H9 (cell line): Measurements from ENCODE around the gene CDR2L. TPM values are rescaled to one million over a fixed set of nuclear protein-coding genes. Genes with fewer than 3 reads are reported as not detected.

Experiments used
- DNase-seq: peaks from one replicate; pipeline ENCODE4 v3.0.0-alpha.2; 2017
- H2AFZ ChIP-seq: one replicate; pipeline ENCODE4 v1.6.1; 2013; ENCODE audit warnings: mild to moderate bottlenecking, low read length, control low read depth, moderate library complexity
- H2AK5ac ChIP-seq: 2 replicates; pipeline ENCODE4 v1.6.1; 2013; ENCODE audit warnings: low read length, control low read depth, mixed read lengths; ENCODE audit not compliant: insufficient read length
- H2BK120ac ChIP-seq: one replicate; pipeline ENCODE4 v1.6.1; 2013; ENCODE audit warnings: low read depth, mild to moderate bottlenecking, low read length, control low read depth, inconsistent platforms; ENCODE audit not compliant: poor library complexity, severe bottlenecking
- H2BK12ac ChIP-seq: 2 replicates; pipeline ENCODE4 v1.6.1; 2013; ENCODE audit warnings: low read length, control low read depth, mixed read lengths, low read depth; ENCODE audit not compliant: insufficient read length
- H2BK15ac ChIP-seq: 2 replicates; pipeline ENCODE4 v1.6.1; 2013; ENCODE audit warnings: low read depth, low read length, control low read depth
- H2BK20ac ChIP-seq: one replicate; pipeline ENCODE4 v1.6.1; 2013; ENCODE audit warnings: low read depth, mild to moderate bottlenecking, low read length, control low read depth, inconsistent platforms; ENCODE audit not compliant: poor library complexity, severe bottlenecking
- H2BK5ac ChIP-seq: 2 replicates; pipeline ENCODE4 v1.6.1; 2013; ENCODE audit warnings: low read length, control low read depth, mixed read lengths; ENCODE audit not compliant: insufficient read length
- H3K14ac ChIP-seq: 2 replicates; pipeline ENCODE4 v1.6.1; 2013; ENCODE audit warnings: low read length, control low read depth; ENCODE audit not compliant: insufficient read depth
- H3K18ac ChIP-seq: 2 replicates; pipeline ENCODE4 v1.6.1; 2013; ENCODE audit warnings: low read depth, mild to moderate bottlenecking, mixed read lengths, low read length, control low read depth; ENCODE audit not compliant: insufficient read length
- H3K23ac ChIP-seq: 2 replicates; pipeline ENCODE4 v1.6.1; 2013; ENCODE audit warnings: low read length, control low read depth, mixed read lengths, low read depth; ENCODE audit not compliant: insufficient read length
- H3K23me2 ChIP-seq: 2 replicates; pipeline ENCODE4 v1.6.1; 2013; ENCODE audit warnings: low read depth, mild to moderate bottlenecking, mixed read lengths, low read length, control low read depth; ENCODE audit not compliant: insufficient read length, poor library complexity, severe bottlenecking
- H3K27ac ChIP-seq: 2 replicates; pipeline ENCODE4 v1.5.1; 2013; ENCODE audit warnings: low read length, control low read depth, mixed read lengths, low read depth; ENCODE audit not compliant: insufficient read length
- H3K27me3 ChIP-seq: 2 replicates; pipeline ENCODE4 v1.6.1; 2013; ENCODE audit warnings: low read length, control low read depth, inconsistent platforms; ENCODE audit not compliant: insufficient read depth
- H3K4ac ChIP-seq: 2 replicates; pipeline ENCODE4 v1.6.1; 2013; ENCODE audit warnings: low read depth, mild to moderate bottlenecking, control low read depth, inconsistent platforms, low read length, moderate library complexity
- H3K4me1 ChIP-seq: 2 replicates; pipeline ENCODE4 v1.6.1; 2013; ENCODE audit warnings: low read length, control low read depth, inconsistent platforms; ENCODE audit not compliant: insufficient read depth
- H3K4me2 ChIP-seq: 2 replicates; pipeline ENCODE4 v1.6.1; 2013; ENCODE audit warnings: low read length, control low read depth, mixed read lengths; ENCODE audit not compliant: insufficient read length, insufficient read depth
- H3K56ac ChIP-seq: 2 replicates; pipeline ENCODE4 v1.6.1; 2013; ENCODE audit warnings: low read depth, mild to moderate bottlenecking, mixed read lengths, low read length, control low read depth; ENCODE audit not compliant: insufficient read length
- H3K79me1 ChIP-seq: 2 replicates; pipeline ENCODE4 v1.6.1; 2013; ENCODE audit warnings: low read depth, mild to moderate bottlenecking, moderate library complexity, low read length, control low read depth, inconsistent platforms; ENCODE audit not compliant: insufficient read depth, poor library complexity, severe bottlenecking
- H3K79me2 ChIP-seq: 2 replicates; pipeline ENCODE4 v1.6.1; 2013; ENCODE audit warnings: low read length, control low read depth, inconsistent platforms; ENCODE audit not compliant: insufficient read depth
- H3K9ac ChIP-seq: 2 replicates; pipeline ENCODE4 v1.6.1; 2013; ENCODE audit warnings: low read length, control low read depth, mixed read lengths; ENCODE audit not compliant: insufficient read length; ENCODE audit errors: extremely low read depth
- H3K9me3 ChIP-seq: one replicate; pipeline ENCODE4 v1.6.1; 2013; ENCODE audit warnings: low read depth, low read length, inconsistent platforms; ENCODE audit not compliant: control insufficient read depth
- H3T11ph ChIP-seq: one replicate; pipeline ENCODE4 v1.6.1; 2013; ENCODE audit warnings: mild to moderate bottlenecking, low read length, control low read depth, inconsistent platforms
- H4K20me1 ChIP-seq: one replicate; pipeline ENCODE4 v1.6.1; 2013; ENCODE audit not compliant: control insufficient read depth, insufficient read length, insufficient read depth
- H4K5ac ChIP-seq: 2 replicates; pipeline ENCODE4 v1.6.1; 2013; ENCODE audit warnings: low read depth, mild to moderate bottlenecking, mixed read lengths, low read length, control low read depth; ENCODE audit not compliant: insufficient read length
- H4K8ac ChIP-seq: replicated peaks from 2 replicates; pipeline ENCODE4 v1.6.1; 2013; ENCODE audit warnings: low read length, control low read depth, mixed read lengths, low read depth; ENCODE audit not compliant: insufficient read length
- H4K91ac ChIP-seq: 2 replicates; pipeline ENCODE4 v1.6.1; 2013; ENCODE audit warnings: low read depth, mild to moderate bottlenecking, moderate library complexity, mixed read lengths, low read length, control low read depth; ENCODE audit not compliant: insufficient read length
- H3K27ac Mint-ChIP-seq, 3 experiments: 2 replicates in 2 of 3; 3 replicates in 1 of 3; pipeline ENCODE4 v1.8.0; 2020 to 2021; ENCODE audit warnings: mixed read lengths in 3 of 3, mild to moderate bottlenecking in 1 of 3, moderate library complexity in 1 of 3
- H3K27me3 Mint-ChIP-seq: 2 replicates; pipeline ENCODE4 v1.8.0; 2021; ENCODE audit warnings: low read depth, mild to moderate bottlenecking, moderate library complexity, mixed read lengths
- H3K36me3 Mint-ChIP-seq, 3 experiments: 2 replicates in 2 of 3; 3 replicates in 1 of 3; pipeline ENCODE4 v1.8.0; 2020 to 2021; ENCODE audit warnings: low read depth in 3 of 3, mixed read lengths in 3 of 3; ENCODE audit not compliant: insufficient read depth in 1 of 3
- H3K4me1 Mint-ChIP-seq, 2 experiments: 2 replicates each; pipeline ENCODE4 v1.8.0; 2020; ENCODE audit warnings: mixed read lengths in 2 of 2
- H3K4me3 Mint-ChIP-seq, 2 experiments: 2 replicates in 1 of 2; 3 replicates in 1 of 2; pipeline ENCODE4 v1.8.0; 2020 to 2021; ENCODE audit warnings: mild to moderate bottlenecking in 2 of 2, mixed read lengths in 2 of 2, moderate library complexity in 1 of 2
- H3K9me3 Mint-ChIP-seq, 2 experiments: 2 replicates in 1 of 2; 3 replicates in 1 of 2; pipeline ENCODE4 v1.8.0; 2020; ENCODE audit warnings: mild to moderate bottlenecking in 2 of 2, mixed read lengths in 2 of 2, moderate library complexity in 1 of 2
- CTCF ChIP-seq: fragments of 200-600 bp; sonication (generic); conservative IDR thresholded peaks from 3 replicates; pipeline ENCODE4 v1.8.0; 2021; ENCODE audit warnings: antibody characterized with exemption, mild to moderate bottlenecking
- WGBS: extraction: QIAGEN DNeasy Blood & Tissue Kit; methylation state at CpG from one replicate; pipeline ENCODE4 v1.1.7; 2013; ENCODE audit warnings: missing lambda C conversion rate, low lambda C conversion rate, mixed read lengths; ENCODE audit not compliant: insufficient read length; ENCODE audit errors: extremely low coverage; 5-methylcytosine and 5-hydroxymethylcytosine counted together
- total RNA-seq: library from RNA; stranded (reverse); gene quantifications from 2 replicates; pipeline ENCODE4 v1.2.1, GENCODE V29; 2021

The CDR2L gene
- total RNA-seq, 1 experiment from 2014 or later: 23.3 TPM

- Histone ChIP-seq H2BK120ac (no peak overlapping the region), H3K4me2 (no peak overlapping the region), H3K79me2 (no peaks in the 10 kb centered on the region), H2BK12ac (no peak overlapping the region), H3K18ac (no peak overlapping the region), H3K9me3 (no peaks in the 10 kb centered on the region), H3K4me1 (no peaks in the 10 kb centered on the region), H3K27ac (no peak overlapping the region), H2BK15ac (no peak overlapping the region), H2BK20ac (no peak overlapping the region), H3K14ac (no peak overlapping the region), H3K9ac (no peak overlapping the region), H4K5ac (no peak overlapping the region), H2AFZ (no peak overlapping the region), H3K56ac (no peak overlapping the region), H3K79me1 (no peaks in the 10 kb centered on the region), H3K23me2 (no peaks in the 10 kb centered on the region), H4K20me1 (no peaks in the 10 kb centered on the region), H3K23ac (no peak overlapping the region), H4K91ac (no peak overlapping the region), H2BK5ac (no peak overlapping the region), H2AK5ac (no peak overlapping the region), H3T11ph (no peak overlapping the region), H3K4ac (no peak overlapping the region), H4K8ac (no peak overlapping the region), H3K27me3 (no peaks in the 10 kb centered on the region)
- no peak overlapping the region for H3K27ac Mint-ChIP-seq
- TF ChIP-seq CTCF: no peak
- no peaks in the 10 kb centered on the region for H3K4me1 Mint-ChIP-seq
- no peak overlapping the region for H3K4me3 Mint-ChIP-seq
- no peaks in the 10 kb centered on the region for H3K9me3 Mint-ChIP-seq
- DNase-seq: no peak
- H3K27me3 Mint-ChIP-seq: no peaks in the 10 kb centered on the region
- no CpG with 5 or more reads among the region's 5 CpGs for WGBS
- peaks cover 27 to 47% (median 47%) of the 10 kb centered on the region in 3 experiments; a peak in 6 of 7 replicates for H3K36me3 Mint-ChIP-seq
Measured at GRCh38 chr17:75019146-75019545, 31.7 kb downstream of the CDR2L start.
